NCI-H1092 treated with DMSO at 0.1 percent for 48 hours (cell line): ENCODE results near the gene TMCC2.
A peak's percentile ranks its signal among the peaks of the same experiment; 100 is the strongest.

Experiments used
- DNase-seq: peaks from one replicate; lab custom pipeline; 2025; lab: John Stamatoyannopoulos, UW

The TMCC2 gene

GRCh38 chr1:205239078-205239477 is 11.3 kb downstream of the TMCC2 start:
- DNase-seq = no peak

DNA sequence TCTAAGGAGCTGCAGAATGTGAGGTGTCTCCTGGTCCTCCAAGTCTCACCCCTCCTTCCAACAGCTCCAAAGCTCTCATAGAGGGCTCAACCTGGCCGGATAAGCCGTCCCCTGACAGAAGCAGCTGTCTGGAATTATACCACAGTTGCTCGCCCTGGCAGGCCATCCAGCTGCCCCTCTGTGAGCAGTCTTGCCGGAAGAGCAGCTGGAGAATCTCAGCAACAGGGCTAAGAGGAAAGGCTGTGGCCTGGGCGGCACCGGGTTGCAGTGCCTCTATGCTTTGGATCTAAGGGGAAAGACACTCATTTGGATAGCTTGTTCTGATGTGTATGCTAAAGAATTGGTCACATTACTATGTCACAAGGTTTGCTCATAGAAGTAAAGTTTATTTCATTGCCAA is 12.4 kb downstream of the TMCC2 start:
- no peak for DNase-seq

DNA sequence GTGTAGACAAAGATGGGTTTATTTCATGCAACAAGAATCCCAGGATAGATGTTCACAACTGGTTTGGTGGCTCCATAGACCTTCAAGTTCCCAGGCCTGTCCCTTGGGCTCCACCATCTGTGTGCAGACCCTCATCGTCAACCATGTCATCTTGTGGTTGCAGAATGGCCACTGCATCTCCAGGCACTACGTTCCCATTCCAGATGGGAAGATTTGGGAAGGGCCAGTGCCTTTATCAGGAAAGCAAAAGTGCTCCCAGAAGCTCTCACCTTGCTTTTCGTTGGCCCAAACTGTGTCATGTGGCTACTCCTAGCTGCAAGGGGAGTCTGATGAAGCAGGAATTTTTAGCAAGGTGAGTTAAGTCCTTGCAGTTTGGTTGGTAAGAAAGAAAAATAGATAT is 12.8 kb downstream of the TMCC2 start:
- DNase-seq = no peak

DNA sequence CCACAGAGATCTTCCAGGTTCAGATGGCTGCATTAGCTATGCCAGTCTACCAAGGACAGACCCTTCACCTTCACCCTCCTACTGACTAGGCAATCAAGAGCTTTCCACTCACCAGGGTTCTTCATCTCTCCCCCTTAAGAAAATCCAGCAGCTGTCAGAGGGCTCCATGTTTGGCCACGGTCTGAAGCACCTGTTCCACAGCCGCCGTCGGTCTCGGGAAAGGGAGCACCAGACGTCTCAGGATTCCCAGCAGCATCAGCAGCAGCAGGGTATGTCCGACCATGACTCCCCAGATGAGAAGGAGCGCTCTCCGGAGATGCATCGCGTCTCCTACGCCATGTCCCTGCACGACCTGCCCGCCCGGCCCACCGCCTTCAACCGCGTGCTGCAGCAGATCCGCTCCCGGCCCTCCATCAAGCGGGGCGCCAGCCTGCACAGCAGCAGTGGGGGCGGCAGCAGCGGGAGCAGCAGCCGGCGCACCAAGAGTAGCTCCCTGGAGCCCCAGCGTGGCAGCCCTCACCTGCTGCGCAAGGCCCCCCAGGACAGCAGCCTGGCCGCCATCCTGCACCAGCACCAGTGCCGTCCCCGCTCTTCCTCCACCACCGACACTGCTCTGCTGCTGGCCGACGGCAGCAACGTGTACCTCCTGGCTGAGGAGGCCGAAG is 13.8 kb downstream of the TMCC2 start:
- no peak for DNase-seq

GRCh38 chr1:205243350-205244191 is 15.8 kb downstream of the TMCC2 start:
- no peak for DNase-seq

- DNase-seq = no peak
These were observed 16.6 kb downstream of the TMCC2 start for GRCh38 chr1:205244384-205244783.

- DNase-seq = no peak
These were observed 17.4 kb downstream of the TMCC2 start for GRCh38 chr1:205245096-205245495.

DNA sequence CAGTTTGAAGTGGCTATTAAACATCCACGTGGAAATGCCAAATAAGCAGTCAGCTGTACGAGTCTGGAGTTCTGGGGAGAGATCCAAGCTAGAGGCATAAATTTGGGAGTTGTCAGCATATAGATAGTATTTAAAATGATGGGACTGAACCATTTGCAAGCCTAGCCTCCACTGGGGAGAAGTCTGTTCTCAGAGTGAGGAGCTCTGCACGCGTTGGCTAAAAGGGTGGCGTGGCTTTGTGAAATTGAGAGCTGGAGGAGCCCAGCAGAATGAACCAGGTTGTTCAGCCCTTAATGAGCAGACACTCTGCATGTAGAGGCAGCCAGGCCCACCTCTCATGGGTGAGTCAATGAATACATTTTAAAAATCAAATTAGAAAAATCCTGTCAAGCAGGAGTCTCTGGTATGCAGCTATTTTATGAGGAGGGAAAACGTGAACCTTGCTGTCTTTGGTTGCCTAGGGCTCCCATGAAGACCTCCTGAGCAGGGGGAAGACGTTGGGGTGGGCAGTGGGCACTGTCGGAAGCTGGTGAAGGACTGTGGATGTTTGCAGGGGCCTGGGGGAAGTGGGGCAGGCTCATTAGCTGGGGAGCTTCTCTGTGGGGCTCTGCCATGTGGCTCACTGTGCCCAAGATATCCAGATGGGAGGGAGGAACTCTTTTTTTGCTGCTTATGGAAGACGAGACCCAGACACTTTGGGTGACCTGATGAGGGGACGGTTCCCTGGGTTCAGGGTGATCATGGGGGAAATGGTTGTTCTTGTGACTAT is 18.8 kb downstream of the TMCC2 start:
- no peak for DNase-seq

DNA sequence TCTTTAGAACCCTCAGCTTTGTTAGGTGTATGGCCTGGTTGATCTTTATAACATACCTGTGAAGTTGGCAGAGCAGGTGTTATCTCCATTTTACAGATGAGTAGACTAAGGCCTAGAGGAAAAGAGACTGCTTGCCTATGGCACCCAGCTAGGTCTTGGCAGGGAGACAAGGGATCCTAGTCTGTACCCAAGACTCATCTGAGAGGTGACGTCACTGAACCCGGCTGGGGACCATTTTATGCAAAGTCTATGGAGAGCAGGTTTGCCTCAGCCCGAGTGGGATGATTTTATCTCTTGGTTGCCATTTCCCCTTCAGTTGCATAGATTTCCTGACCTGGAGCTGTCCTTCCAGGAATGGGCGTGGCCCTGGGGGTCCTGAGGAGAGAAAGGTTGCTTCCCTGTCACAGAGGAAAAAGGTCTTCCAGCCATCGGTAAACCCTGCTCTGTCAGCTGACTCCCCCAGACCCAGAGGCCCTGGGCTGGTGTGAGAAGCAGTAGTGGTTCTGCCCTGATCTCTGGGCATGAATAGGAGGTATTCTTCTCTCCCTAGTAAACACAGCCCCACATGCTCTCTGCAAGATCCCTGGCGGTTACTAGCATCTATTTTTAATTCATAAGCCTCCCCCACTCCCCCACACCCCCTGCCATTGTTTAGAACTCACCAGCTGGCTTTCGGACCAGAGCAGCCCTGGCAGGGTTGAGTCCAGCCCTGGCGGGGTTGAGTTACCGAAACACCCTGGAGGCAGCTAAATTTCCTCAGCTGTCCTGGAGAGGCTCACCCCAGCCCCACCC is 19.6 kb downstream of the TMCC2 start:
- peak; percentile 56 for DNase-seq

DNA sequence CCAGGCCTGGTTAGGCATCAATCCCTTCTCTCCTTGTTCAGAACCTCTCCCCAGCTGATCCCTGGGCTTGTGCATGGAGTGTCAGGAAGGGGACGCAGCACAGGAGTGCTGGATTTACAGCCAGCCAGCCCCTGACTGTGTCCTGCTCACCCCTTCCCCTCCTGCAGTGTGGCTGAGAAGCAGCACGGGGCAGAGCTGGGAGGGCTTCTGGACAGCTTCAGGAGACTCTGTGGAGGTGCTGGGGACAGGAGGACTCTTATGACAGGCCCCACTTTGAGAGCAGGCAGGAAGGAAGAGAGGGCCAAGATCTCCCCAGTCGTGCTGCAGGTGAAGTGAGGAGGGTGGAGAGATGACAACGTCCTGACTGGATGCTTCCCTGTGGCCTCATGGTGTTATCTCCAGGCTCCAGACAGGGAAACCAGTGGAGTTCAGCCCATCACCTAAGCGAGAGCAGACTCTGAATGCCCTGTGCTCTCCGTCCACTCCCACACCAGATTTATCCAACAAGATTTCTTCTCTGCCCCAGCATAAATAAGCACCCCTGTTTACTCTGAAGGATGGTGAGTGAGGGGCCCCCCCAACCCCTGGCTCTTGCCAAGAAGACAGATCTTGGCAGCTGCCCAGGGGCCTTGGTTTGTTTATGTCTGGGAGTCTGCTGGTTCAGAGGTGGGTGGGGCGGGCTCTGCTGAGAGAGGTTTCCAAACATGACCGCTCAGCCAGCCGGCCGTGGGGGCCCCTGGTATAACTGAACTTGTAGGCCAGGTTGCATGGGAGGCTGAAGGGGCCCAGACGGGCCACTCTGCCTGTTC is 21.3 kb downstream of the TMCC2 start:
- DNase-seq = peak; percentile 69

- DNase-seq = no peak
These were observed 21.9 kb downstream of the TMCC2 start for GRCh38 chr1:205249651-205250050.

DNA sequence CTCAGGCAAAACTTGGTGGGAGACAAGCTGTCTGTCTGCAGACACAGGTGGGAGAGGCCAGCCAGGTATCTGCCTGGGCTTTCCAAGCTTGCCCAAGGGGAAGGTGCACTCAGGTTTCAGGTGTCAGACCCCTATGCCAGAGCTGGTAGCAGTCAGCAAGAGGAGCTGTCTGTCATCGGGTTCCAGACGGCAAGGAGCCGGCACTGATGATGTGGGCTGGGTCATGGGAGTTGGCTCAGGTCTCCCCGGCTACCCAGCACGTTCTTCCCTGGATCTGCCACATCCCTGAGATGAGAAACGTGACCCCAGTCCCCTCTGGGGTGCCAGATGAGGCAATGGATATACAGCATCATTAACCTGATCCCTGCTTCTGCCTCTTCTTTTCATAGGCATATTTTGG is 23.0 kb downstream of the TMCC2 start:
- no peak for DNase-seq

GRCh38 chr1:205251576-205251975 is 23.8 kb downstream of the TMCC2 start:
- DNase-seq = no peak

DNA sequence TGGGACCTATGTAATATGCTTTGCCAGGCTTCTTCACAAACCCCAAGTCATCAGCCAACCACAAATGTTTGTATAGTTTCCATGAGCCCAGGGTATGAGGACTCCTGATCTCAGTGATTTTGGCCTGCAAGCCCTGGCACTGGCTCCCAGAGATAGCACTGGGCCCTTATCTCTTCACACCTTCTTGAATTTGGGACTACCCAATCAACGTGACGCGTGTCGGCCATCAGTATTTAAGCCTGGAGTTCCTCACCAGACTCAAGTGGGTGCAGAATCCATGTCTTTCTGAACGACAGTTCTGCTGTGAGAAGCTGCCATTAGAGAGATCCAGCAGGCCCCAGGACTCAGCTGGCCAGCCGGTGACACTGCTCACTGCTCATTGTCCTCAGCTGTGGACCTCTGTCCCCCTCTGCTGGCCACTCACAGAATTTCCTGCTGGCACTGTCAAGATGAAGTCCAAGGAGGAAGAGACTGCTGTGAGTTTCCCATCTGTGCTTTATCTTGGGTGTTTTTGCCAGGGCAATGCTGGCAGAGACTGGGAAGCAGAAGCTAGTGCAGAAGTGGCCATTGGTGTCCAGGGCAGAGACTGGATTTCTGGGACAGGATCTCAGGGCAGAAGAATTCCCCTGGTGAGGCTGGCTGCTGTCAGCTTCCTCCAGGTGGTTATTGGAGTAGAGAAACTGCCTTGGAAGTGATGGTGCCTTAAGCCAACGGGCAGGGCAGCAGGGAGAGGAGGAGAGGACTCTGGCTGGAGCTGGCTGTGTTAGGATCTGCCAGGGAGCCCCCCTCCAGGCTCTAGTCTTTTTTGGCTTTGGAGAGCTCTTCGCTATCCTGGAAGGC is 28.4 kb downstream of the TMCC2 start:
- peak; percentile 80 for DNase-seq

DNA sequence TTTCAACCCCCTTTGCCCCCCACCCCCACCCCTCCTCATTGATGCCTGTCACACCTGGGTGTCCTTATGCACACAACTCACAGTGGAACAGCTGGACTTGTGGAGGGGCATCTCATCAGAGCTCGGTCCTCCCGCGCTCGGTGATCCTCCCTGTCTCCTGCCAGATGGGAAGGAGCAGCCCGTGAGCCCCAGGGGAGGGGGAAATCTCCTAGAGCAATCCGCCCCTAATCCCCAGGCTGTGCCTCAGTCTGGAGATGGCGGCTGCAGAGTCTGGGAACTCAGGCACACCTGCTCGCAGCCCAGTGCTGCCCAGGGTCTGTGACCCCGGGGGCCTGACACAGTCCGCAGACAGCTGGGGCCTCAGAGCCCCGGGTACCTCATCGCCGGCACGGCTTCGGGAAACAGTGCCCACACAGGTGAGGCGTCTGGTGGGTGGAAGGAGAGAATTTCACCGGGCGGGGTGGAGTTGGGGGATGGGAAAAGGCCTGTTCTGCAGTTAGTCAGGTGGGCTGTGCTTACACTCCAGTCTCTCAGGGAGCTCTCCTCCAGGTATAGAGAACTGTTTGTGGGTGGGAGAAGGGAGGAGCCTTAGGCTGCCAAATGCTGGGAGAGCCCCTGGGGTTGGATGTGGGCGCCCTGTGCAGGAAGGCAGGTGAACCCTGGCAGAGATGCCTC is 29.3 kb downstream of the TMCC2 start:
- no peak for DNase-seq

GRCh38 chr1:205257735-205258134 is 30.0 kb downstream of the TMCC2 start:
- DNase-seq = no peak

GRCh38 chr1:205258261-205258691 is 30.5 kb downstream of the TMCC2 start:
- DNase-seq = no peak

- no peak for DNase-seq
These were observed 31.0 kb downstream of the TMCC2 start for GRCh38 chr1:205258719-205259118.

DNA sequence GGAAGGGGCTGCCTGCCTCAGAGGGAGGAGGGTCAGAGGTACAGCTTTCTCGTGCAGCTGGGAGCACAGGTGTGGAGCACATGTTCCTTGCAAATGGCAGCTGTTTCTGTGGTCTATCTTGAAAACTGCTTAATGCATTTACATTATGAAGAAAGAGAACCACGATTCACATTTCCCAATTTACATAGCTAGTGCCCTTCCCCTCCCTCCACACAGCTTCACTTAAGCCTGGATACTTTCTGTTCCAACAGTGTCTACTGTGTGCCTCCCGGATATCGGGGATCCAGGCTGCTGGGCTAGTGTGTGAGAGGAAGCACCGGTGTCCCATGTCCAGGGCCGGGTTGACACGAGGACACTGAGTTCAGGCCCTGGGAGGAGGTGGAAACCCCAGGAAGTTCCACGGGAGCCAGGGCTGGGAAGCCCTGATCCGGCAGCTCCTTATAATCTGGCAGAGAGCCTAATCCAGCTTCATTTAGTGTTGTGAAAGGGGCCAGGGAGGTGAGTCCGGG is 31.6 kb downstream of the TMCC2 start:
- no peak for DNase-seq
